ENCODE results near the gene ITPR1.

- TF ChIP-seq CTCF (IDR thresholded peaks at IDR 0.05) (no peak), POLR2A (IDR thresholded peaks at IDR 0.05) (no peak)
These were observed 314.5 kb downstream of the ITPR1 start for GRCh38 chr3:4807381-4808280.
